Cardiac fibroblast (primary cell): ENCODE results near the gene SPATC1L.

Experiments used
- DNase-seq, 2 donors: peaks; one replicate each; pipeline versions ENCODE4 v3.0.0 to v3.0.0-alpha.2; 2010; ENCODE audit warnings: low read depth in 2 of 2
- H3K4me3 ChIP-seq, 2 donors: replicated peaks in 1 of 2; 1 replicate in 1 of 2; 2 replicates in 1 of 2; pipeline ENCODE4 v1.5.1; 2011; ENCODE audit warnings: low read depth in 2 of 2, low read length in 2 of 2, mild to moderate bottlenecking in 2 of 2, moderate library complexity in 1 of 2
- TF ChIP-seq, protein P1 (sequence below): IDR thresholded peaks from one replicate; pipeline ENCODE4 v1.5.1; 2011; ENCODE audit warnings: low read depth, mild to moderate bottlenecking, low read length, inconsistent platforms

Gene SPATC1L

GRCh38 chr21:46127239-46128105, 56.8 kb downstream of the SPATC1L start:
- TF ChIP-seq, protein P1, sequence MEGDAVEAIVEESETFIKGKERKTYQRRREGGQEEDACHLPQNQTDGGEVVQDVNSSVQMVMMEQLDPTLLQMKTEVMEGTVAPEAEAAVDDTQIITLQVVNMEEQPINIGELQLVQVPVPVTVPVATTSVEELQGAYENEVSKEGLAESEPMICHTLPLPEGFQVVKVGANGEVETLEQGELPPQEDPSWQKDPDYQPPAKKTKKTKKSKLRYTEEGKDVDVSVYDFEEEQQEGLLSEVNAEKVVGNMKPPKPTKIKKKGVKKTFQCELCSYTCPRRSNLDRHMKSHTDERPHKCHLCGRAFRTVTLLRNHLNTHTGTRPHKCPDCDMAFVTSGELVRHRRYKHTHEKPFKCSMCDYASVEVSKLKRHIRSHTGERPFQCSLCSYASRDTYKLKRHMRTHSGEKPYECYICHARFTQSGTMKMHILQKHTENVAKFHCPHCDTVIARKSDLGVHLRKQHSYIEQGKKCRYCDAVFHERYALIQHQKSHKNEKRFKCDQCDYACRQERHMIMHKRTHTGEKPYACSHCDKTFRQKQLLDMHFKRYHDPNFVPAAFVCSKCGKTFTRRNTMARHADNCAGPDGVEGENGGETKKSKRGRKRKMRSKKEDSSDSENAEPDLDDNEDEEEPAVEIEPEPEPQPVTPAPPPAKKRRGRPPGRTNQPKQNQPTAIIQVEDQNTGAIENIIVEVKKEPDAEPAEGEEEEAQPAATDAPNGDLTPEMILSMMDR, result no peak
- DNase-seq, result no peak
- no peak overlapping the region for H3K4me3 ChIP-seq

DNA sequence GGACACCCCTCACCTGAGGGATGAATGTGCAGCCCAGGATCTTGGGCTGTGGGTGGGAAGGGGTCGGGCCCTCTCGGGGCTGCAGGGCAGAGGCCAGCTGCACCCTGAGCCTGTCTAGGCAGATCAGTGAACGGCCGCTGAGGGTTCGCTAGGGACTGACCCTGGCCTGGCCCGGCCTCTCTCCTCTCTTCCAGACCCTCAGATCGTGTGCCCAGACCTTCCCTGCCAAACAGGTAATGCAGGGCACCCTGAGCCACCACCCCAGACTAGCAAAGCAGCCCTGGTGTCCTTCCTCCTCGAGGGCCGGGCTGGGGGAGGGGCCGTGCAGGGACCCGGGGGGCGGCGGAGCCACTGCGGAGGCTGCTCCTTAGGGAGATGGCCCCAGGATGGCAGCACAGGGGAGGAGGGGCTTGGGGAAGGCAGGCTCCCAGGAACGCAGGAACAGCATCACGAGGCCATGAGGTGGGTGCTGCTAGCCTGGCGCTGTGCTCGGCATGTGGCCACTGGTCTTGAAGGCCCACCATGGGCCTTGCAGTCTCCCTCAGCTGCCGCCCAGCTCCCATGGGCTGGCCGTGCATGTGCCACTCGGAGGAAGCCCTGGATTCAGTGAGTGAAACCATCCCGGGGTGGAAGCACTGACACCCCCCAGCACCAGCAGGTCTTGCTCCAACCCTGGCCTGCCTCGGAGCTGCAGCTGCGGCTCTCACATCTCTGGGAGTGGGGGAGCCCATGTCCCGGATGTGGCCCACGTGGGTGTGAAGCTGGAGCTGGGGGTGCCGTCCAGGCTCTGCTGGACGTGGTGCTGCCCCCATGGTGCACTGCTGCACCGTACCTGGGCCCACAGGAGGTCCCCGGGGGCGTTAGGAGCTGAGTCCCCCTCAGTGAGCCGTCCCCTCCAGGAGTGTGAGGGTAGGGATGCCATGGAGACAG, 57.7 kb downstream of the SPATC1L start:
- no peak overlapping the region for H3K4me3 ChIP-seq
- TF ChIP-seq, protein P1, result no peak
- DNase-seq, result no peak

GRCh38 chr21:46125846-46126301, 58.4 kb downstream of the SPATC1L start:
- TF ChIP-seq, protein P1, result no peak
- no peak for DNase-seq
- H3K4me3 ChIP-seq, result no peak overlapping the region

DNA sequence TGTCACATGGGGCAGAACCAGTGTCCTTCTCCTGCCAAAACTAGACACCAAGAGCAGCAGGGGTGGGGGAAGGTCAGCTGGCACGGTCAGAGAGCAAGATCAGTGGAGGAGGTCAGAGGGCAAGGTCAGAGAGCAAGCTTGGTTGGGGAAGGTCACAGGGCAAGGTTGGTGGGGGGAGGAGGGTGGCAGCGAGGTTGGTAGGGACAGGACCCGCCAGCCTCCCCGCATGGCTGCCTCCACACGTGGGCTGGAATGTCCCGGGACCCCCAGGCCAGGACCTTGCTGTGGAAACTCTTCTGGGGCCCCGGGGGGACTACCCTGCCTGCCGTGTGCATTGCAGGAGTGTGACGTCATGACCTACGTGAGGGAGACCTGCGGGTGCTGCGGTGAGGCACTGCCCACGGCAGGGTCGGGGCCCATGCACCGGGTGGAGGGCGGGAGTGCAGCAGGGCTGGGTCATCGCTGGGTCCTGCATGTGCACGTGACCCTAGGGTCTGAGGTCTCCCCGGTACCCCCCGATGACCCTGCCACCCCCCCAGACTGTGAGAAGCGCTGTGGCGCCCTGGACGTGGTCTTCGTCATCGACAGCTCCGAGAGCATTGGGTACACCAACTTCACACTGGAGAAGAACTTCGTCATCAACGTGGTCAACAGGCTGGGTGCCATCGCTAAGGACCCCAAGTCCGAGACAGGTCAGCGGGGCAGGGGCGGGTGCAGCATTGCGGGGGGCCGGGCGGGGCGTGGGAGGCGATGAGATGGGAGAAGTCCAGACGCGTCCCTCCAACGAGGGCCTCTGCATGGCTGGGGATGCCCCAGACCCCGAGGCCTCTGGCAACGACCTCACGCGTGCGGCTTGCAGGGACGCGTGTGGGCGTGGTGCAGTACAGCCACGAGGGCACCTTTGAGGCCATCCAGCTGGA, 59.1 kb downstream of the SPATC1L start:
- TF ChIP-seq, protein P1, result no peak
- no peak overlapping the region for H3K4me3 ChIP-seq
- no peak for DNase-seq

GRCh38 chr21:46124083-46124925, 60.0 kb downstream of the SPATC1L start:
- no peak for DNase-seq
- H3K4me3 ChIP-seq, result no peak overlapping the region
- TF ChIP-seq, protein P1, result no peak
